PFSK-1 (cell line): ENCODE results near the gene SRI.

ENCODE experiments used
- POLR2AphosphoS5 ChIP-seq: IDR thresholded peaks from 2 replicates; pipeline ENCODE4 v1.6.1; 2012; ENCODE audit warnings: low read depth, mild to moderate bottlenecking, control low read depth, low read length, moderate library complexity
- TAF1 ChIP-seq: IDR thresholded peaks from 2 replicates; pipeline ENCODE4 v1.6.1; 2012; ENCODE audit warnings: low read length, control low read depth, borderline replicate concordance; ENCODE audit not compliant: insufficient read depth

DNA sequence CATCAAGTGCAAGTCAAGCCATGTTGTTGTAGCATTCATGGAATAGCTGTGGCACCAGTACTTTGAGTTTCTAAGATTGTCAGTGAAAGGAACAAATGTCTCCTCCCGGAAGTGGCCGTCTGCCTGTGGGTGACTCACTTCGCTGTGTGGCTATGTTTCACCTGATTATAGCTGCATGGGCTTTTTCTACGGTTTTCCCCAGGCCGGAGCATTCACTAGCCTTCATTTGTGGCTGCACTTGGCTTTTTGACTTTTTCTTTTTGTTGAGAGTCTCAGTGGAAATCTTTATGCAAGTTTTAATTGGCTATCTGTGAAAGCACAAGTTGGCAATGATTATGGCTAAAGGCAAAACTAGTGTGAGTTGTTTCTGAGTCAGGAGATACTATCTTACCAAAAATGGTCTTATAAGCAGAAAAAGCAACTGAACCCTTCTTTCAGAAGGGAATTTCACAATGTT, 35.0 kb downstream of the SRI start:
- no peak for TF ChIP-seq POLR2AphosphoS5
- no peak for TF ChIP-seq TAF1
